H1 (cell line): ENCODE results near the gene ABCD1. TPM values are rescaled to one million over a fixed set of nuclear protein-coding genes. Genes with fewer than 3 reads are reported as not detected.

Experiments used
- CTCF ChIA-PET: fragments of 300-600 bp; sonication (Branson Sonifier 250); formaldehyde crosslinking; loops from one replicate; lab custom pipeline; 2021; ENCODE audit not compliant: partially characterized antibody; lab: Charles Lee
- POLR2A ChIA-PET: fragments of 300-600 bp; sonication (Branson Sonifier 250); formaldehyde crosslinking; loops from one replicate; lab custom pipeline; 2021; ENCODE audit warnings: inconsistent platforms; ENCODE audit not compliant: partially characterized antibody; lab: Charles Lee
- DNase-seq, 2 experiments: peaks; one replicate each; pipeline versions ENCODE4 v3.0.0 to v3.0.0-alpha.2; 2010 to 2022; ENCODE audit warnings: low spot score in 2 of 2, low read depth in 1 of 2, mixed read lengths in 1 of 2
- FAIRE-seq: peaks from 2 replicates; lab custom pipeline; 2011; peaks lifted over from hg19 to GRCh38; lab: Jason Lieb, UNC
- H2AFZ ChIP-seq: 2 replicates; pipeline ENCODE4 v1.8.1; 2012; ENCODE audit warnings: low read length, inconsistent platforms
- H2AK5ac ChIP-seq: 2 replicates; pipeline ENCODE4 v1.6.1; 2013; ENCODE audit warnings: low read depth, low read length
- H2BK120ac ChIP-seq: replicated peaks from 2 replicates; pipeline ENCODE3; 2013; ENCODE audit warnings: low read depth, low read length, inconsistent platforms
- H2BK12ac ChIP-seq: 2 replicates; pipeline ENCODE4 v1.6.1; 2013; ENCODE audit warnings: low read depth, low read length
- H2BK15ac ChIP-seq: 2 replicates; pipeline ENCODE4 v1.6.1; 2013; ENCODE audit warnings: low read length
- H2BK20ac ChIP-seq: 2 replicates; pipeline ENCODE4 v1.6.1; 2013; ENCODE audit warnings: low read length
- H2BK5ac ChIP-seq: 2 replicates; pipeline ENCODE4 v1.6.1; 2013; ENCODE audit warnings: low read depth, low read length
- H3K14ac ChIP-seq: 2 replicates; pipeline ENCODE4 v1.6.1; 2013; ENCODE audit warnings: inconsistent platforms; ENCODE audit not compliant: insufficient read length
- H3K18ac ChIP-seq: 2 replicates; pipeline ENCODE4 v1.6.1; 2013; ENCODE audit warnings: low read length; ENCODE audit errors: extremely low read depth
- H3K23ac ChIP-seq: 2 replicates; pipeline ENCODE4 v1.6.1; 2013; ENCODE audit warnings: inconsistent platforms; ENCODE audit not compliant: insufficient read length
- H3K23me2 ChIP-seq: 2 replicates; pipeline ENCODE4 v1.6.1; 2013; ENCODE audit warnings: low read depth, low read length
- H3K27ac ChIP-seq: 2 replicates; pipeline ENCODE4 v1.6.1; 2011; ENCODE audit warnings: low read depth, low read length, inconsistent platforms
- H3K27me3 ChIP-seq, 4 experiments: replicated peaks in 1 of 4; 1 replicate in 1 of 4; 2 replicates in 3 of 4; pipeline versions ENCODE4 v1.6.1 to v1.8.1; 2011 to 2013; ENCODE audit warnings: low read length in 3 of 4, mild to moderate bottlenecking in 3 of 4, inconsistent platforms in 2 of 4, mixed read lengths in 2 of 4, moderate library complexity in 1 of 4; ENCODE audit not compliant: control insufficient read depth in 3 of 4, insufficient read depth in 3 of 4; ENCODE audit errors: extremely low read depth in 1 of 4
- H3K36me3 ChIP-seq, 4 experiments: 2 replicates each; pipeline versions ENCODE4 v1.6.1 to v1.8.1; 2011 to 2013; ENCODE audit warnings: mild to moderate bottlenecking in 4 of 4, low read length in 3 of 4, moderate library complexity in 2 of 4, control low read depth in 1 of 4, inconsistent platforms in 1 of 4; ENCODE audit not compliant: insufficient read depth in 4 of 4, control insufficient read depth in 2 of 4
- H3K4ac ChIP-seq: replicated peaks from 2 replicates; pipeline ENCODE3; 2013; ENCODE audit warnings: low read length, low read depth, mixed read lengths, inconsistent platforms; ENCODE audit not compliant: insufficient read length
- H3K4me1 ChIP-seq, 4 experiments: replicated peaks in 1 of 4; 1 replicate in 1 of 4; 2 replicates in 3 of 4; pipeline versions ENCODE4 v1.6.1 to v1.8.1; 2011 to 2013; ENCODE audit warnings: low read length in 3 of 4, inconsistent platforms in 2 of 4, mixed read lengths in 1 of 4; ENCODE audit not compliant: insufficient read depth in 4 of 4, control insufficient read depth in 3 of 4
- H3K4me2 ChIP-seq, 2 experiments: 2 replicates each; pipeline versions ENCODE4 v1.6.1 to v1.8.1; 2011 to 2013; ENCODE audit warnings: low read depth in 2 of 2, low read length in 2 of 2, control low read depth in 1 of 2, inconsistent platforms in 1 of 2, mild to moderate bottlenecking in 1 of 2; ENCODE audit not compliant: insufficient read depth in 1 of 2
- H3K4me3 ChIP-seq, 4 experiments: fragments of 200-600, 300-600 bp in 1 of 4; sonication (generic), shearing (Covaris generic), sonication (Bioruptor Twin) in 1 of 4; 2 replicates each; pipeline versions ENCODE4 v1.5.1 to v1.8.1; 2011 to 2016; ENCODE audit warnings: low read length in 4 of 4, low read depth in 3 of 4, control low read depth in 2 of 4, inconsistent platforms in 2 of 4, mild to moderate bottlenecking in 2 of 4, mixed read lengths in 1 of 4, moderate library complexity in 1 of 4; ENCODE audit not compliant: insufficient read depth in 2 of 4; ENCODE audit errors: extremely low read depth in 1 of 4
- H3K56ac ChIP-seq: replicated peaks from 2 replicates; pipeline ENCODE3; 2013; ENCODE audit warnings: low read depth, mild to moderate bottlenecking, mixed read lengths, low read length, inconsistent platforms; ENCODE audit not compliant: insufficient read length
- H3K79me1 ChIP-seq: 2 replicates; pipeline ENCODE4 v1.6.1; 2013; ENCODE audit warnings: low read depth, low read length, control low read depth
- H3K79me2 ChIP-seq, 2 experiments: 2 replicates each; pipeline versions ENCODE4 v1.6.1 to v1.8.1; 2012 to 2013; ENCODE audit warnings: low read length in 2 of 2, mild to moderate bottlenecking in 2 of 2, inconsistent platforms in 1 of 2; ENCODE audit not compliant: insufficient read depth in 2 of 2, control insufficient read depth in 1 of 2
- H3K9ac ChIP-seq, 4 experiments: replicated peaks in 1 of 4; 1 replicate in 1 of 4; 2 replicates in 3 of 4; pipeline versions ENCODE4 v1.6.1 to v1.8.1; 2011 to 2013; ENCODE audit warnings: low read depth in 3 of 4, low read length in 3 of 4, control low read depth in 2 of 4, mild to moderate bottlenecking in 2 of 4, moderate library complexity in 2 of 4, inconsistent platforms in 1 of 4; ENCODE audit errors: extremely low read depth in 1 of 4
- H3K9me3 ChIP-seq, 2 experiments: 2 replicates each; pipeline versions ENCODE4 v1.6.1 to v1.8.1; 2012 to 2013; ENCODE audit warnings: mild to moderate bottlenecking in 2 of 2, moderate library complexity in 2 of 2, control low read depth in 1 of 2, inconsistent platforms in 1 of 2, low read depth in 1 of 2, low read length in 1 of 2, mixed read lengths in 1 of 2; ENCODE audit not compliant: insufficient read depth in 2 of 2
- H4K20me1 ChIP-seq, 2 experiments: replicated peaks in 1 of 2; 2 replicates each; pipeline versions ENCODE3 to v1.8.1; 2011 to 2013; ENCODE audit warnings: inconsistent platforms in 2 of 2, low read length in 2 of 2, mild to moderate bottlenecking in 1 of 2; ENCODE audit not compliant: insufficient read depth in 2 of 2, control insufficient read depth in 1 of 2
- H4K5ac ChIP-seq: 2 replicates; pipeline ENCODE4 v1.6.1; 2013; ENCODE audit warnings: low read length, low read depth, mixed read lengths, inconsistent platforms; ENCODE audit not compliant: insufficient read length
- H4K8ac ChIP-seq: 2 replicates; pipeline ENCODE4 v1.8.0; 2013; ENCODE audit warnings: mild to moderate bottlenecking, moderate library complexity, low read length, inconsistent platforms; ENCODE audit not compliant: insufficient read depth; ENCODE audit errors: extremely low read depth
- H4K91ac ChIP-seq: replicated peaks from 2 replicates; pipeline ENCODE3; 2013; ENCODE audit warnings: low read length, mixed read lengths, inconsistent platforms; ENCODE audit not compliant: insufficient read length
- GTF2F1 ChIP-seq: IDR thresholded peaks from 2 replicates; pipeline ENCODE4 v1.6.1; 2012; ENCODE audit warnings: low read depth, low read length, improper control_type of control experiment, borderline replicate concordance
- MAFK ChIP-seq: IDR thresholded peaks from 2 replicates; pipeline ENCODE4 v1.6.1; 2012; ENCODE audit warnings: low read depth, mild to moderate bottlenecking, improper control_type of control experiment, low read length
- WGBS, 2 experiments: shearing (Covaris generic) in 1 of 2; methylation state at CpG; one replicate each; pipeline versions ENCODE4 v1.1.6 to v1.1.7; 2013 to 2015; ENCODE audit warnings: low lambda C conversion rate in 2 of 2, mixed read lengths in 2 of 2, inconsistent platforms in 1 of 2, low coverage in 1 of 2, missing lambda C conversion rate in 1 of 2; ENCODE audit not compliant: insufficient replicate concordance in 2 of 2, insufficient coverage in 1 of 2, insufficient read length in 1 of 2; ENCODE audit errors: extremely low coverage in 1 of 2, missing lambda C conversion rate in 1 of 2; 5-methylcytosine and 5-hydroxymethylcytosine counted together
- polyA plus RNA-seq, 7 experiments: library from polyadenylated mRNA; depleted of rRNA in 3 of 7; stranded (reverse) in 5 of 7; unstranded in 2 of 7; fragments of >200 nt in 5 of 7; fragments of 200-250 nt in 2 of 7; gene quantifications; 1 replicate in 5 of 7; 2 replicates in 1 of 7; 4 replicates in 1 of 7; pipeline versions ENCODE4 v1.2.1 to v1.2.3, GENCODE V29; 2011 to 2013; ENCODE audit warnings: missing spikeins in 2 of 7, mixed read lengths in 2 of 7
- total RNA-seq: library from RNA; stranded (reverse); fragmentation: NEBNext Ultra II Directional; extraction: Animal tissue kit (Norgen Biotek cat#: 25700); gene quantifications from 2 replicates; pipeline ENCODE4 v1.2.1, GENCODE V29; 2021

ABCD1 gene
- total and polyA plus RNA-seq, 2 of the 8 experiments (the other 6 are each of a cell fraction or from before 2014, with no cell fraction given): 3.1 to 6.6 TPM

DNA sequence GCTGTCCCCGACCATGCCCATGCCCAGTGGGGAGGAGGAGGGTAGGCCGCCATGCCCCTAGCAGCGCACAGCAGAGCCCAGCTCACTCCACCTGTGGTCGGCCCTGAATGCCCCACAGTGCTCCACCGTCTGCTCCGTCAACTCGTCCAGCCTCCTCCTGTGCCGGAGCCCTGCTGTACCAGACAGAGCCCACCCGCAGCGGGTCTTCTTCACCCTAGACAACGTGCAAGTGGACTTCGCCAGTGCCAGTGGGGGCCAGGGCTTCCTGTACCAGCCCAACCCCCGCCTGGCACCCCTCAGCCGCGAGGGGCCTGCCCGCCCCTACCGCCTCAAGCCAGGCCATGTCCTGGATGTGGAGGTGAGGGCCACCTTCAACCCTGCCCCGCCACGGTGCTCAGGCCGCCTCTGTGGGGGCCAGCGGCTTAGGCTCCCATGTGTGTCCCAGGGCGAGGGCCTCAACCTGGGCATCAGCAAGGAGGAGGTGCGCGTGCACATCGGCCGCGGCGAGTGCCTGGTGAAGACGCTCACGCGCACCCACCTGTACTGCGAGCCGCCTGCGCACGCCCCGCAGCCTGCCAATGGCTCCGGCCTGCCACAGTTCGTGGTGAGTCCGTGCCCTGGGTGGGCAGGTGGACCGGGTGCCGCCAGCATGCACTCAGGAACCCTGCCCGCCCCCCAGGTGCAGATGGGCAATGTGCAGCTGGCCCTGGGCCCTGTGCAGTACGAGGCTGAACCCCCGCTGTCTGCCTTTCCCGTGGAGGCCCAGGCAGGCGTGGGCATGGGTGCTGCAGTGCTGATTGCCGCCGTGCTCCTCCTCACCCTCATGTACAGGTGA is 49.3 kb downstream of the ABCD1 start:
- FAIRE-seq: no peak
- no peak overlapping the region for H3K23ac ChIP-seq
- POLR2A ChIA-PET: no interaction called here
- H3K23me2 ChIP-seq: no peaks in the 10 kb centered on the region
- H4K5ac ChIP-seq: no peak overlapping the region
- WGBS, 2 experiments: 84% methylated on average over 11 of the region's 48 CpGs; no CpG with 5 or more reads in 1 of the 2 experiments
- no peak overlapping the region for H2AK5ac ChIP-seq
- no peak for TF ChIP-seq GTF2F1
- TF ChIP-seq MAFK: no peak
- TF ChIP-seq, all 59 proteins: peak for 0
- H2BK120ac ChIP-seq: no peak overlapping the region
- H3K4ac ChIP-seq: no peak overlapping the region
- H2BK20ac ChIP-seq: no peak overlapping the region
- no peak overlapping the region for H3K18ac ChIP-seq
- H2AFZ ChIP-seq: no peak overlapping the region
- H2BK12ac ChIP-seq: no peak overlapping the region
- no peak overlapping the region for H3K4me3 ChIP-seq
- H3K9me3 ChIP-seq: no peaks in the 10 kb centered on the region
- H2BK15ac ChIP-seq: no peak overlapping the region
- H3K56ac ChIP-seq: no peak overlapping the region
- no peak overlapping the region for H4K8ac ChIP-seq
- no peaks in the 10 kb centered on the region for H3K79me2 ChIP-seq
- no peak overlapping the region for H3K9ac ChIP-seq
- H4K91ac ChIP-seq: no peak overlapping the region
- no peak overlapping the region for H3K27ac ChIP-seq
- no peaks in the 10 kb centered on the region for H3K36me3 ChIP-seq
- no peaks in the 10 kb centered on the region for H3K27me3 ChIP-seq
- H3K14ac ChIP-seq: no peak overlapping the region
- CTCF ChIA-PET: interaction anchor here (0.8 to 1.6 kb wide), 5 partner anchors 8 to 144 kb away, joined by 3 to 4 read pairs (median 3); no protein-coding TSS in a partner anchor
- H3K79me1 ChIP-seq: no peaks in the 10 kb centered on the region
- DNase-seq: no peak
- no peak overlapping the region for H3K4me2 ChIP-seq
- H3K4me1 ChIP-seq: no peaks in the 10 kb centered on the region
- no peak overlapping the region for H2BK5ac ChIP-seq
- H4K20me1 ChIP-seq: no peaks in the 10 kb centered on the region
